Neuronal stem cell (in vitro differentiated cells): Measurements from ENCODE around the gene SYP.
"Not testable (repeated sequence)": the region's sequence is repeated elsewhere in the genome, so short reads cannot be mapped to it uniquely, and the experiment has no call there.

Source experiments
- DNase-seq: peaks from one replicate; pipeline ENCODE4 v3.0.0-alpha.2; 2013; ENCODE audit warnings: low spot score
- H2AFZ ChIP-seq: one replicate; pipeline ENCODE4 v1.6.1; 2013; ENCODE audit warnings: mild to moderate bottlenecking, low read length, inconsistent platforms
- H2AK5ac ChIP-seq: 2 replicates; pipeline ENCODE4 v1.6.1; 2013; ENCODE audit warnings: low read depth, mild to moderate bottlenecking, inconsistent platforms, low read length, moderate library complexity, mixed read lengths
- H2BK120ac ChIP-seq: 2 replicates; pipeline ENCODE4 v1.6.1; 2013; ENCODE audit warnings: low read depth, mild to moderate bottlenecking, inconsistent platforms, low read length, moderate library complexity, mixed read lengths
- H2BK12ac ChIP-seq: one replicate; pipeline ENCODE4 v1.6.1; 2013; ENCODE audit warnings: low read length, inconsistent platforms
- H2BK15ac ChIP-seq: 2 replicates; pipeline ENCODE4 v1.6.1; 2013; ENCODE audit warnings: mild to moderate bottlenecking, low read length, inconsistent platforms, mixed read lengths
- H2BK5ac ChIP-seq: one replicate; pipeline ENCODE4 v1.6.1; 2013; ENCODE audit warnings: inconsistent platforms, mild to moderate bottlenecking, low read length, moderate library complexity
- H3K14ac ChIP-seq: one replicate; pipeline ENCODE4 v1.6.1; 2013; ENCODE audit warnings: low read length, inconsistent platforms
- H3K18ac ChIP-seq: 2 replicates; pipeline ENCODE4 v1.6.1; 2013; ENCODE audit warnings: low read length, inconsistent platforms
- H3K23ac ChIP-seq: 2 replicates; pipeline ENCODE4 v1.6.1; 2013; ENCODE audit warnings: low read depth, mild to moderate bottlenecking, mixed read lengths, low read length, inconsistent platforms; ENCODE audit not compliant: poor library complexity
- H3K27ac ChIP-seq: replicated peaks from 3 replicates; pipeline ENCODE4 v1.5.1; 2013; ENCODE audit warnings: low read length, inconsistent platforms
- H3K27me3 ChIP-seq, 3 experiments: 2 replicates each; pipeline ENCODE4 v1.6.1; 2013; ENCODE audit warnings: low read length in 3 of 3, mild to moderate bottlenecking in 2 of 3, inconsistent platforms in 1 of 3, low read depth in 1 of 3, mixed read lengths in 1 of 3, moderate library complexity in 1 of 3; ENCODE audit not compliant: control insufficient read depth in 3 of 3, insufficient read depth in 3 of 3
- H3K36me3 ChIP-seq, 2 donors: replicated peaks in 1 of 2; 2 replicates each; pipeline ENCODE4 v1.6.1; 2013; ENCODE audit warnings: low read length in 2 of 2; ENCODE audit not compliant: control insufficient read depth in 2 of 2, insufficient read depth in 2 of 2
- H3K4ac ChIP-seq: 2 replicates; pipeline ENCODE4 v1.6.1; 2013; ENCODE audit warnings: inconsistent platforms, mild to moderate bottlenecking, low read length, moderate library complexity
- H3K4me1 ChIP-seq, 2 donors: 1 replicate in 1 of 2; 2 replicates in 1 of 2; pipeline ENCODE4 v1.6.1; 2013; ENCODE audit warnings: low read length in 2 of 2, low read depth in 1 of 2; ENCODE audit not compliant: control insufficient read depth in 2 of 2, insufficient read depth in 1 of 2
- H3K4me2 ChIP-seq: one replicate; pipeline ENCODE4 v1.6.1; 2013; ENCODE audit warnings: mild to moderate bottlenecking, low read length, inconsistent platforms; ENCODE audit not compliant: insufficient read depth, poor library complexity, severe bottlenecking
- H3K4me3 ChIP-seq, 2 donors: 2 replicates each; pipeline ENCODE4 v1.5.1; 2013; ENCODE audit warnings: low read length in 2 of 2, mild to moderate bottlenecking in 2 of 2, inconsistent platforms in 1 of 2, moderate library complexity in 1 of 2
- H3K79me1 ChIP-seq: one replicate; pipeline ENCODE4 v1.6.1; 2013; ENCODE audit warnings: low read depth, mild to moderate bottlenecking, inconsistent platforms, low read length, moderate library complexity
- H3K9ac ChIP-seq: one replicate; pipeline ENCODE4 v1.6.1; 2013; ENCODE audit warnings: mild to moderate bottlenecking, low read depth, low read length, inconsistent platforms; ENCODE audit not compliant: poor library complexity
- H3K9me3 ChIP-seq, 2 donors: replicated peaks in 1 of 2; 2 replicates each; pipeline versions ENCODE3 to v1.6.1; 2013; ENCODE audit warnings: low read length in 2 of 2, mild to moderate bottlenecking in 2 of 2, inconsistent platforms in 1 of 2, low read depth in 1 of 2, mixed read lengths in 1 of 2, moderate library complexity in 1 of 2; ENCODE audit not compliant: control insufficient read depth in 2 of 2, insufficient read depth in 1 of 2
- H4K8ac ChIP-seq: one replicate; pipeline ENCODE4 v1.6.1; 2013; ENCODE audit warnings: low read depth, mild to moderate bottlenecking, inconsistent platforms, low read length, moderate library complexity
- H4K91ac ChIP-seq: one replicate; pipeline ENCODE4 v1.6.1; 2013; ENCODE audit warnings: low read length, low read depth, mild to moderate bottlenecking, inconsistent platforms; ENCODE audit not compliant: poor library complexity
- WGBS, 2 donors: extraction: QIAGEN DNeasy Blood & Tissue Kit; methylation state at CpG; one replicate each; pipeline ENCODE4 v1.1.7; 2013; ENCODE audit warnings: missing lambda C conversion rate in 2 of 2, mixed read lengths in 1 of 2; ENCODE audit not compliant: insufficient read length in 2 of 2, insufficient replicate concordance in 1 of 2; ENCODE audit errors: extremely low coverage in 2 of 2; 5-methylcytosine and 5-hydroxymethylcytosine counted together

The SYP gene

GRCh38 chrX:49176421-49177326, 23.3 kb downstream of the SYP start:
- Histone ChIP-seq H2BK120ac (no peak overlapping the region), H2AK5ac (no peak overlapping the region), H3K14ac (no peak overlapping the region), H3K23ac (no peak overlapping the region), H4K8ac (no peak overlapping the region), H3K36me3 (no peaks in the 10 kb centered on the region), H2AFZ (no peak overlapping the region), H3K4me3 (no peak overlapping the region), H3K9ac (no peak overlapping the region), H3K4me2 (no peak overlapping the region), H2BK15ac (no peak overlapping the region), H3K9me3 (no peaks in the 10 kb centered on the region), H3K27ac (no peak overlapping the region), H3K27me3 (peaks cover 4 to 29% (median 17%) of the 10 kb centered on the region in 3 experiments), H2BK12ac (no peak overlapping the region), H2BK5ac (no peak overlapping the region), H3K4me1 (no peaks in the 10 kb centered on the region), H3K4ac (no peak overlapping the region), H3K79me1 (no peaks in the 10 kb centered on the region), H3K18ac (no peak overlapping the region), H4K91ac (no peak overlapping the region)
- no CpG with 5 or more reads among the region's 27 CpGs for WGBS, 2 donors
- no peak for DNase-seq

GRCh38 chrX:49175435-49176274, 24.3 kb downstream of the SYP start:
- H4K91ac ChIP-seq, result no peak overlapping the region
- H2BK5ac ChIP-seq, result no peak overlapping the region
- no peaks in the 10 kb centered on the region for H3K36me3 ChIP-seq
- no peak overlapping the region for H3K9ac ChIP-seq
- no peak overlapping the region for H2BK12ac ChIP-seq
- DNase-seq, result no peak
- no peak overlapping the region for H2AFZ ChIP-seq
- H3K4me1 ChIP-seq, result no peaks in the 10 kb centered on the region
- no CpG with 5 or more reads among the region's 43 CpGs for WGBS, 2 donors
- H3K9me3 ChIP-seq, result no peaks in the 10 kb centered on the region
- no peak overlapping the region for H3K4ac ChIP-seq
- H3K27me3 ChIP-seq, result peaks cover 4 to 32% (median 23%) of the 10 kb centered on the region in 3 experiments
- no peak overlapping the region for H2BK15ac ChIP-seq
- no peak overlapping the region for H3K4me2 ChIP-seq
- H3K79me1 ChIP-seq, result no peaks in the 10 kb centered on the region
- no peak overlapping the region for H2BK120ac ChIP-seq
- no peak overlapping the region for H4K8ac ChIP-seq
- H2AK5ac ChIP-seq, result no peak overlapping the region
- no peak overlapping the region for H3K14ac ChIP-seq
- no peak overlapping the region for H3K23ac ChIP-seq
- H3K27ac ChIP-seq, result no peak overlapping the region
- H3K4me3 ChIP-seq, result no peak overlapping the region
- H3K18ac ChIP-seq, result no peak overlapping the region

- no peak overlapping the region for H3K23ac ChIP-seq
- H3K27me3 ChIP-seq, result peaks cover 4 to 38% (median 23%) of the 10 kb centered on the region in 3 experiments
- no peak overlapping the region for H2BK120ac ChIP-seq
- H3K4ac ChIP-seq, result no peak overlapping the region
- H3K4me1 ChIP-seq, result no peaks in the 10 kb centered on the region
- no peak overlapping the region for H2BK12ac ChIP-seq
- H3K9me3 ChIP-seq, result no peaks in the 10 kb centered on the region
- H2BK5ac ChIP-seq, result no peak overlapping the region
- no peak overlapping the region for H3K14ac ChIP-seq
- no peaks in the 10 kb centered on the region for H3K36me3 ChIP-seq
- WGBS, 2 donors, result no CpG with 5 or more reads among the region's 3 CpGs
- no peaks in the 10 kb centered on the region for H3K79me1 ChIP-seq
- H2AK5ac ChIP-seq, result no peak overlapping the region
- no peak overlapping the region for H3K4me2 ChIP-seq
- H2BK15ac ChIP-seq, result no peak overlapping the region
- H3K9ac ChIP-seq, result no peak overlapping the region
- DNase-seq, result no peak
- no peak overlapping the region for H3K18ac ChIP-seq
- no peak overlapping the region for H4K8ac ChIP-seq
- H2AFZ ChIP-seq, result no peak overlapping the region
- H4K91ac ChIP-seq, result no peak overlapping the region
- H3K4me3 ChIP-seq, result no peak overlapping the region
- H3K27ac ChIP-seq, result no peak overlapping the region
Observed at GRCh38 chrX:49174723-49175122, 25.3 kb downstream of the SYP start.

- not testable (repeated sequence) for H2BK15ac ChIP-seq, H2BK5ac ChIP-seq, H2AK5ac ChIP-seq, H3K27ac ChIP-seq, DNase-seq, H3K18ac ChIP-seq, H3K79me1 ChIP-seq, H3K9ac ChIP-seq, H3K9me3 ChIP-seq, H4K8ac ChIP-seq, H3K4ac ChIP-seq, H2BK120ac ChIP-seq, H4K91ac ChIP-seq, H3K4me2 ChIP-seq, H3K4me3 ChIP-seq, H3K14ac ChIP-seq, H2BK12ac ChIP-seq, H3K36me3 ChIP-seq, H2AFZ ChIP-seq, H3K4me1 ChIP-seq, H3K23ac ChIP-seq
- peaks cover 4 to 38% (median 23%) of the 10 kb centered on the region in 3 experiments for H3K27me3 ChIP-seq
- no CpG with 5 or more reads among the region's 8 CpGs for WGBS, 2 donors
Observed at GRCh38 chrX:49173544-49173943, 26.4 kb downstream of the SYP start.
